ENCODE measurements around the gene AZIN2.
A peak's percentile ranks its signal among the peaks of the same experiment; 100 is the strongest.
"Not testable (repeated sequence)": the region's sequence is repeated elsewhere in the genome, so short reads cannot be mapped to it uniquely, and the experiment has no call there.

Gene AZIN2

GRCh38 chr1:33080885-33081553, at the start of gene AZIN2:
Gene AZIN2, plus strand, starts transcription at chr1:33081153. Its CDS starts 1,097 bp downstream, at chr1:33082250.
- peak; percentile 82 to 92 for DNase-seq

- DNase-seq: no peak
These were observed 49.4 kb upstream of the AZIN2 start for GRCh38 chr1:33031506-33031905.

GRCh38 chr1:33032126-33032869, 48.7 kb upstream of the AZIN2 start:
- DNase-seq: no peak

GRCh38 chr1:33036051-33036525, 44.9 kb upstream of the AZIN2 start:
- DNase-seq: peak in 1 of 2 experiments; percentile 15

- DNase-seq: peak; percentile 98 to 99
These were observed 44.1 kb upstream of the AZIN2 start, which contains the start of gene AK2 for GRCh38 chr1:33036526-33037503. Gene AK2, minus strand, starts transcription at chr1:33036883. Its CDS starts 55 bp downstream, at chr1:33036828.

GRCh38 chr1:33039840-33040239, 41.1 kb upstream of the AZIN2 start:
- no peak for DNase-seq

- no peak for DNase-seq
These were observed 39.9 kb upstream of the AZIN2 start for GRCh38 chr1:33041026-33041425.

- DNase-seq: no peak
These were observed 38.1 kb upstream of the AZIN2 start for GRCh38 chr1:33042831-33043230.

- no peak for DNase-seq
These were observed 37.5 kb upstream of the AZIN2 start for GRCh38 chr1:33043267-33044092.

GRCh38 chr1:33045246-33045645, 35.7 kb upstream of the AZIN2 start:
- DNase-seq: no peak

- no peak for DNase-seq
These were observed 35.1 kb upstream of the AZIN2 start for GRCh38 chr1:33045814-33046213.

GRCh38 chr1:33046234-33046633, 34.7 kb upstream of the AZIN2 start:
- not testable (repeated sequence) for DNase-seq

GRCh38 chr1:33047290-33047689, 33.7 kb upstream of the AZIN2 start:
- no peak for DNase-seq

GRCh38 chr1:33047839-33048305, 33.1 kb upstream of the AZIN2 start:
- no peak for DNase-seq

GRCh38 chr1:33048426-33048825, 32.5 kb upstream of the AZIN2 start:
- DNase-seq: no peak

- DNase-seq: no peak
These were observed 31.6 kb upstream of the AZIN2 start for GRCh38 chr1:33049371-33049770.

- no peak for DNase-seq
These were observed 30.5 kb upstream of the AZIN2 start for GRCh38 chr1:33050221-33051076.

- peak; percentile 81 to 90 for DNase-seq
These were observed 25.5 kb upstream of the AZIN2 start for GRCh38 chr1:33055210-33056008.

GRCh38 chr1:33056426-33056825, 24.5 kb upstream of the AZIN2 start:
- no peak for DNase-seq

GRCh38 chr1:33057095-33057494, 23.9 kb upstream of the AZIN2 start:
- DNase-seq: no peak

Measured in SHP77 (cell line).